Endothelial cell of umbilical vein (primary cell): ENCODE measurements around the gene FAS. TPM values are rescaled to one million over a fixed set of nuclear protein-coding genes. Genes with fewer than 3 reads are reported as not detected.

Experiments
- BruUV-seq: library from RNA; stranded (reverse); fragments of 400-500 nt; replicated peaks from 2 replicates; lab custom pipeline; 2021; lab: Mats Ljungman, UMichigan
- CTCF ChIA-PET: fragments of 300-600, 350-600 bp; sonication (Branson Sonifier 250); formaldehyde crosslinking; loops from one replicate; lab custom pipeline; 2021; ENCODE audit warnings: antibody characterized with exemption, inconsistent platforms; lab: Charles Lee
- POLR2A ChIA-PET: fragments of 300-600, 350-600 bp; sonication (Branson Sonifier 250); formaldehyde crosslinking; loops from one replicate; lab custom pipeline; 2021; ENCODE audit warnings: antibody characterized with exemption, inconsistent platforms; lab: Charles Lee
- DNase-seq: peaks from one replicate; pipeline ENCODE4 v3.0.0-alpha.2; 2011; ENCODE audit warnings: low read depth, low spot score
- FAIRE-seq: peaks from 2 replicates; lab custom pipeline; 2011; peaks lifted over from hg19 to GRCh38; lab: Jason Lieb, UNC
- H2AFZ ChIP-seq: 2 replicates; pipeline ENCODE4 v1.6.0; 2012; ENCODE audit warnings: low read depth, low read length, control low read depth, inconsistent platforms
- H3K27ac ChIP-seq: 2 replicates; pipeline ENCODE4 v1.5.1; 2011; ENCODE audit warnings: low read depth, mild to moderate bottlenecking, control low read depth, low read length, moderate library complexity; ENCODE audit not compliant: insufficient read depth
- H3K27me3 ChIP-seq, 2 experiments: 2 replicates each; pipeline versions ENCODE4 v1.6.0 to v1.6.1; 2011; ENCODE audit warnings: low read length in 2 of 2, mixed read lengths in 1 of 2; ENCODE audit not compliant: control insufficient read depth in 2 of 2, insufficient read depth in 2 of 2
- H3K36me3 ChIP-seq, 2 experiments: 2 replicates in 1 of 2; 3 replicates in 1 of 2; pipeline ENCODE4 v1.5.1; 2011; ENCODE audit warnings: low read length in 2 of 2, mild to moderate bottlenecking in 1 of 2, moderate library complexity in 1 of 2; ENCODE audit not compliant: control insufficient read depth in 2 of 2, insufficient read depth in 2 of 2; ENCODE audit errors: extremely low read depth in 1 of 2
- H3K4me1 ChIP-seq: 3 replicates; pipeline ENCODE4 v1.5.1; 2011; ENCODE audit warnings: mild to moderate bottlenecking, low read length; ENCODE audit not compliant: control insufficient read depth, insufficient read depth; ENCODE audit errors: extremely low read depth
- H3K4me2 ChIP-seq: 2 replicates; pipeline ENCODE4 v1.6.1; 2011; ENCODE audit warnings: low read length, control low read depth, mixed read lengths; ENCODE audit not compliant: insufficient read depth
- H3K4me3 ChIP-seq, 3 experiments: fragments of 200-600 bp in 1 of 3; sonication (generic), shearing (Covaris generic) in 1 of 3; replicated peaks in 1 of 3; 2 replicates each; pipeline ENCODE4 v1.5.1; 2011 to 2016; ENCODE audit warnings: control low read depth in 3 of 3, low read length in 3 of 3, mild to moderate bottlenecking in 2 of 3, inconsistent platforms in 1 of 3, low read depth in 1 of 3, moderate library complexity in 1 of 3; ENCODE audit not compliant: insufficient read depth in 1 of 3
- H3K79me2 ChIP-seq: 2 replicates; pipeline ENCODE4 v1.6.0; 2012; ENCODE audit warnings: low read length, inconsistent platforms; ENCODE audit not compliant: control insufficient read depth, insufficient read depth
- H3K9ac ChIP-seq: replicated peaks from 2 replicates; pipeline ENCODE3; 2011; ENCODE audit warnings: low read length, control low read depth; ENCODE audit not compliant: insufficient read depth; ENCODE audit errors: extremely low read depth
- H3K9me1 ChIP-seq: replicated peaks from 3 replicates; pipeline ENCODE4 v1.6.0; 2011; ENCODE audit warnings: mild to moderate bottlenecking, low read length; ENCODE audit not compliant: control insufficient read depth, insufficient read depth; ENCODE audit errors: extremely low read depth
- H3K9me3 ChIP-seq: replicated peaks from 2 replicates; pipeline ENCODE4 v1.5.1; 2012; ENCODE audit warnings: low read length, inconsistent platforms; ENCODE audit not compliant: control insufficient read depth, insufficient read depth
- H4K20me1 ChIP-seq: replicated peaks from 2 replicates; pipeline ENCODE3; 2011; ENCODE audit warnings: mild to moderate bottlenecking, low read length; ENCODE audit not compliant: control insufficient read depth, insufficient read depth; ENCODE audit errors: extremely low read depth
- EZH2 ChIP-seq: IDR thresholded peaks from 2 replicates; pipeline ENCODE4 v1.6.1; 2012; ENCODE audit warnings: borderline replicate concordance, low read depth, mild to moderate bottlenecking, moderate library complexity, low read length, inconsistent platforms; ENCODE audit not compliant: severe bottlenecking
- MYC ChIP-seq: IDR thresholded peaks from one replicate; pipeline ENCODE4 v1.6.1; 2011; ENCODE audit warnings: mild to moderate bottlenecking, low read depth, low read length
- POLR2AphosphoS5 ChIP-seq: IDR thresholded peaks from 2 replicates; pipeline ENCODE4 v1.6.1; 2012; ENCODE audit warnings: low read depth, mild to moderate bottlenecking, control low read depth, low read length, moderate library complexity; ENCODE audit not compliant: insufficient read depth
- dilution Hi-C: fragments of 300-500 bp; cut with MboI; formaldehyde crosslinking; loops from one replicate; pipeline ENCODE4 v1.15.0; 2019; ENCODE audit warnings: low sequenced_read_pairs; ENCODE audit not compliant: extremely low pct_ligation_motif_present
- intact Hi-C: fragments of 100-400 bp; cut with micrococcal nuclease; formaldehyde crosslinking; loops from one replicate; pipeline ENCODE4 v1.10.0; 2022
- polyA plus RNA-seq, 4 experiments: library from polyadenylated mRNA; depleted of rRNA in 3 of 4; stranded (reverse) in 3 of 4; unstranded in 1 of 4; fragments of >200 nt; gene quantifications; 2 replicates each; pipeline versions ENCODE4 v1.2.1 to v1.2.3, GENCODE V29; 2011 to 2012; ENCODE audit warnings: missing spikeins in 1 of 4
- total RNA-seq: library from RNA; stranded (reverse); gene quantifications from 2 replicates; pipeline ENCODE4 v1.2.3, GENCODE V29; 2021

Gene FAS
- total and polyA plus RNA-seq, 2 donors (not counting 3 experiments of a cell fraction or from before 2014, with no cell fraction given) = 2.0 to 6.1 TPM

- Histone ChIP-seq H3K9ac (no peak overlapping the region), H3K36me3 (no peaks in the 10 kb centered on the region)
These were observed 56.8 kb downstream of the FAS start for GRCh38 chr10:89047397-89047796.

GRCh38 chr10:89051593-89051992 lies 61.0 kb downstream of the FAS start:
- intact Hi-C loops = no loop called here

More at GRCh38 chr10:89047397-89047796, 56.8 kb downstream of the FAS start:
- POLR2A ChIA-PET = no interaction called here
- H3K4me2 ChIP-seq = no peak overlapping the region
- H3K9me1 ChIP-seq = no peaks in the 10 kb centered on the region
- no peaks in the 10 kb centered on the region for H3K79me2 ChIP-seq
- DNase-seq (no peak), FAIRE-seq (no peak)
- no TSS peak for BruUV-seq
- H3K27ac ChIP-seq = no peak overlapping the region
- intact Hi-C loops = no loop called here
- CTCF ChIA-PET = no interaction called here
- H2AFZ ChIP-seq = no peak overlapping the region
- no peak overlapping the region for H3K4me3 ChIP-seq
- dilution Hi-C loops = no loop called here
- H3K27me3 ChIP-seq = no peaks in the 10 kb centered on the region
- no peak for TF ChIP-seq POLR2AphosphoS5
- H3K9me3 ChIP-seq = no peaks in the 10 kb centered on the region
- H4K20me1 ChIP-seq = no peaks in the 10 kb centered on the region
- H3K4me1 ChIP-seq = no peaks in the 10 kb centered on the region

More at GRCh38 chr10:89051593-89051992, 61.0 kb downstream of the FAS start:
- ChIA-PET CTCF (no interaction called here), POLR2A (no interaction called here)
- H3K9ac ChIP-seq = no peak overlapping the region
- no peak overlapping the region for H2AFZ ChIP-seq
- H3K9me3 ChIP-seq = no peaks in the 10 kb centered on the region
- H3K79me2 ChIP-seq = no peaks in the 10 kb centered on the region
- H3K9me1 ChIP-seq = no peaks in the 10 kb centered on the region
- TF ChIP-seq EZH2 (no peak), MYC (no peak)
- H4K20me1 ChIP-seq = no peaks in the 10 kb centered on the region
- H3K4me3 ChIP-seq = no peak overlapping the region
- no peak for FAIRE-seq
- no peaks in the 10 kb centered on the region for H3K4me1 ChIP-seq
- no peak for DNase-seq
- no peaks in the 10 kb centered on the region for H3K36me3 ChIP-seq
- H3K27me3 ChIP-seq = no peaks in the 10 kb centered on the region
- no peak overlapping the region for H3K27ac ChIP-seq
- BruUV-seq = no TSS peak
- H3K4me2 ChIP-seq = no peak overlapping the region
- dilution Hi-C loops = no loop called here
